CD4-positive, alpha-beta T cell (primary cell): Measurements from ENCODE around the gene TWF2. TPM values are rescaled to one million over a fixed set of nuclear protein-coding genes. Genes with fewer than 3 reads are reported as not detected.

Experiments
- ATAC-seq: fragments of 200-7000 bp; cut with Tn5 transposase; one replicate; pipeline ENCODE4 v1.10.0; 2022; ENCODE audit warnings: mild to moderate bottlenecking; ENCODE audit not compliant: poor library complexity
- CTCF ChIA-PET: fragments of 350-600 bp; sonication (Branson Sonifier 250); formaldehyde crosslinking; loops from one replicate; lab custom pipeline; 2021; ENCODE audit warnings: antibody characterized with exemption, inconsistent platforms; lab: Charles Lee
- POLR2A ChIA-PET: fragments of 350-600 bp; sonication (Branson Sonifier 250); formaldehyde crosslinking; loops from one replicate; lab custom pipeline; 2021; ENCODE audit warnings: antibody characterized with exemption, inconsistent platforms; lab: Charles Lee
- DNase-seq, 14 experiments: peaks; one replicate each; pipeline ENCODE4 v3.0.0-alpha.2; 2013 to 2020; ENCODE audit warnings: mixed read lengths in 2 of 14
- H3K27ac ChIP-seq, 2 donors: one replicate each; pipeline versions ENCODE4 v1.5.1 to v1.7.0; 2013; ENCODE audit warnings: low read length in 2 of 2, low read depth in 1 of 2, mild to moderate bottlenecking in 1 of 2
- H3K27me3 ChIP-seq, 2 experiments: 1 replicate in 1 of 2; 2 replicates in 1 of 2; pipeline versions ENCODE4 v1.6.1 to v1.7.0; 2013; ENCODE audit warnings: low read length in 2 of 2, control low read depth in 1 of 2, mild to moderate bottlenecking in 1 of 2, moderate library complexity in 1 of 2; ENCODE audit not compliant: insufficient read depth in 2 of 2, control insufficient read depth in 1 of 2
- H3K36me3 ChIP-seq: one replicate; pipeline ENCODE4 v1.6.1; 2013; ENCODE audit warnings: low read length, control low read depth; ENCODE audit not compliant: insufficient read depth
- H3K4me1 ChIP-seq: one replicate; pipeline ENCODE4 v1.6.1; 2013; ENCODE audit warnings: low read length, control low read depth; ENCODE audit not compliant: insufficient read depth
- H3K4me3 ChIP-seq: one replicate; pipeline ENCODE4 v1.5.1; 2013; ENCODE audit warnings: mild to moderate bottlenecking, low read length, moderate library complexity
- H3K9me3 ChIP-seq, 2 experiments: 1 replicate in 1 of 2; 2 replicates in 1 of 2; pipeline versions ENCODE4 v1.6.1 to v1.7.0; 2013; ENCODE audit warnings: low read length in 2 of 2, mild to moderate bottlenecking in 2 of 2, control low read depth in 1 of 2, moderate library complexity in 1 of 2; ENCODE audit not compliant: control insufficient read depth in 1 of 2, insufficient read depth in 1 of 2
- H3K27ac Mint-ChIP-seq: one replicate; pipeline ENCODE4 v1.8.0; 2020; ENCODE audit warnings: mixed read lengths
- H3K27me3 Mint-ChIP-seq: one replicate; pipeline ENCODE4 v1.8.0; 2021; ENCODE audit warnings: mixed read lengths
- H3K36me3 Mint-ChIP-seq: one replicate; pipeline ENCODE4 v1.8.0; 2021; ENCODE audit warnings: low read depth, mixed read lengths
- H3K4me1 Mint-ChIP-seq: one replicate; pipeline ENCODE4 v1.8.0; 2021; ENCODE audit warnings: low read depth, mixed read lengths
- H3K4me3 Mint-ChIP-seq: one replicate; pipeline ENCODE4 v1.8.0; 2020; ENCODE audit warnings: mild to moderate bottlenecking, mixed read lengths
- H3K9me3 Mint-ChIP-seq: one replicate; pipeline ENCODE4 v1.8.0; 2020; ENCODE audit warnings: mixed read lengths
- CTCF ChIP-seq: fragments of 200-600 bp; IDR thresholded peaks from one replicate; pipeline ENCODE4 v1.8.0; 2022; ENCODE audit warnings: antibody characterized with exemption, mild to moderate bottlenecking
- intact Hi-C, 2 experiments: fragments of 100-400 bp; cut with DNase I in 1 of 2; cut with micrococcal nuclease in 1 of 2; formaldehyde crosslinking; loops; one replicate each; pipeline versions ENCODE4 v1.15.1 to v1.9.0; 2023 to 2025; cut with DNase I, micrococcal nuclease
- total RNA-seq, 174 experiments: library from RNA in 2 of 174; stranded (reverse) in 2 of 174; gene quantifications; one replicate each; pipeline ENCODE4 v1.2.3 and lab custom pipeline; 2021 to 2026

TWF2 gene
- total RNA-seq, 2 experiments from 2014 or later = 17.4 to 21.7 TPM

- Histone ChIP-seq H3K27me3 (no peaks in the 10 kb centered on the region), H3K9me3 (no peaks in the 10 kb centered on the region), H3K4me3 (no peak overlapping the region), H3K4me1 (peaks cover 60% of the 10 kb centered on the region), H3K36me3 (peaks cover 53% of the 10 kb centered on the region), H3K27ac (peak overlapping the region in 1 of 2 donors; percentile 55)
- intact Hi-C loops = loop anchor here in 1 of 2 experiments (5.0 kb wide), 1 partner anchor 192 kb away; no protein-coding TSS in a partner anchor
- ChIA-PET CTCF (interaction anchor here (0.6 to 1.0 kb wide), 2 partner anchors 124 to 839 kb away, joined by 3 read pairs; no protein-coding TSS in a partner anchor), POLR2A (interaction anchor here (0.8 to 1.6 kb wide), 2 partner anchors 38 to 125 kb away, joined by 3 read pairs; no protein-coding TSS in a partner anchor)
- Mint-ChIP-seq H3K4me3 (no peak overlapping the region), H3K36me3 (peaks cover 63% of the 10 kb centered on the region), H3K9me3 (no peaks in the 10 kb centered on the region), H3K27ac (peak overlapping the region; percentile 65), H3K27me3 (no peaks in the 10 kb centered on the region), H3K4me1 (peaks cover 47% of the 10 kb centered on the region)
- no peak for TF ChIP-seq CTCF
- DNase-seq (no peak), ATAC-seq (no peak)
Measured at GRCh38 chr3:52215351-52215750, 23.6 kb downstream of the TWF2 start.

- Mint-ChIP-seq H3K36me3 (peaks cover 78% of the 10 kb centered on the region), H3K27ac (peak overlapping the region; percentile 4), H3K4me3 (no peak overlapping the region), H3K9me3 (no peaks in the 10 kb centered on the region), H3K27me3 (no peaks in the 10 kb centered on the region), H3K4me1 (peaks cover 32% of the 10 kb centered on the region)
- intact Hi-C loops = no loop called here
- ATAC-seq (no peak), DNase-seq (no peak)
- Histone ChIP-seq H3K36me3 (peaks cover 68% of the 10 kb centered on the region), H3K4me1 (peaks cover 45% of the 10 kb centered on the region), H3K27me3 (no peaks in the 10 kb centered on the region), H3K4me3 (no peak overlapping the region), H3K27ac (no peak overlapping the region), H3K9me3 (no peaks in the 10 kb centered on the region)
- CTCF ChIA-PET = no interaction called here
- TF ChIP-seq CTCF = no peak
- POLR2A ChIA-PET = no interaction called here
Measured at GRCh38 chr3:52213901-52214300, 25.1 kb downstream of the TWF2 start.

GRCh38 chr3:52213005-52213404, 26.0 kb downstream of the TWF2 start:
- ATAC-seq (no peak), DNase-seq (no peak)
- H3K4me1 Mint-ChIP-seq = peaks cover 24% of the 10 kb centered on the region
- no peaks in the 10 kb centered on the region for H3K9me3 ChIP-seq
- H3K27ac Mint-ChIP-seq = no peak overlapping the region
- H3K27ac ChIP-seq = no peak overlapping the region
- H3K4me3 Mint-ChIP-seq = no peak overlapping the region
- ChIA-PET POLR2A (no interaction called here), CTCF (no interaction called here)
- H3K4me3 ChIP-seq = no peak overlapping the region
- H3K27me3 ChIP-seq = no peaks in the 10 kb centered on the region
- H3K9me3 Mint-ChIP-seq = no peaks in the 10 kb centered on the region
- peaks cover 76% of the 10 kb centered on the region for H3K36me3 ChIP-seq
- no peak for TF ChIP-seq CTCF
- intact Hi-C loops = no loop called here
- peaks cover 36% of the 10 kb centered on the region for H3K4me1 ChIP-seq
- no peaks in the 10 kb centered on the region for H3K27me3 Mint-ChIP-seq
- H3K36me3 Mint-ChIP-seq = peaks cover 87% of the 10 kb centered on the region
